SKM-1 treated with dmso at 0.1 percent for 144 hours (cell line): ENCODE data around the gene ANP32D.
"Not testable (repeated sequence)": the region's sequence is repeated elsewhere in the genome, so short reads cannot be mapped to it uniquely, and the experiment has no call there.

Experiments
- DNase-seq: peaks from one replicate; lab custom pipeline; 2025; ENCODE audit not compliant: unreplicated experiment; lab: John Stamatoyannopoulos, UW

Gene ANP32D

GRCh38 chr12:48500281-48500680, 27.9 kb downstream of the ANP32D start:
- not testable (repeated sequence) for DNase-seq

DNA sequence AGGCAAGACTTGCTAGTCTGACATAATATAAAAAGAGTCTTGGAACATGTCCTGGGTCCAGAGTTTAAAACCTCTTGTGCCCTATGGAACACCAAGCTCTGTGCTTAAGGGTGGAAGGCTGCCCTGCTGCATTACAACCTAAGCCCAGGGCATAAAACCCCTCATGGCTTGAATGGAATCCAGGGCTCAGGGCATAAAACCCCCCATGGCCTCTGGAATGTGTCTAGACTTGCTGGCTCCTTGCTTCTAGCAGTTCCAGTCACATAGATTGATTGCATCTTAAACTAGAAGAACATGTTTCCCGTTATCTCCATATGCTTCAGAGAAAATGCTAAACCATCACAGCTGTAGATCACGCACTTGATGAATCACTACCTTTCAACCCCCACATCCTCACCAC, 34.5 kb downstream of the ANP32D start:
- not testable (repeated sequence) for DNase-seq

- no peak for DNase-seq
These were observed 36.6 kb downstream of the ANP32D start for GRCh38 chr12:48508987-48509386.

DNA sequence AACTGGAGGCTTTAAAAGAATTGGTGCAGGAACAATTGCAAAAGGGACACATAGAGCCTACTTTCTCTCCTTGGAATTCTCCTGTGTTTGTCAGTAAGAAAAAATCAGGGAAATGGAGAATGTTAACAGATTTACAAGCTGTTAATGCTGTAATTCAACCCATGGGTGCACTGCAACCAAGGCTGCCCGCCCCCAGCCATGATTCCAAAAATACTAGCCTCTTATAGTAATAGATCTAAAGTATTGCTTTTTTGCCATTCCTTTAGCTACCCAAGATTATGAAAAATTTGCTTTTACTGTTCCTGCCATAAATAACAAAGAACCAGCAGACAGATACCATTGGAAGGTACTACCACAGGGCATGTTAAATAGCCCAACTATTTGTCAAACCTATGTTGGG, 37.8 kb downstream of the ANP32D start:
- no peak for DNase-seq

GRCh38 chr12:48512855-48513254, 40.5 kb downstream of the ANP32D start:
- DNase-seq = no peak

DNA sequence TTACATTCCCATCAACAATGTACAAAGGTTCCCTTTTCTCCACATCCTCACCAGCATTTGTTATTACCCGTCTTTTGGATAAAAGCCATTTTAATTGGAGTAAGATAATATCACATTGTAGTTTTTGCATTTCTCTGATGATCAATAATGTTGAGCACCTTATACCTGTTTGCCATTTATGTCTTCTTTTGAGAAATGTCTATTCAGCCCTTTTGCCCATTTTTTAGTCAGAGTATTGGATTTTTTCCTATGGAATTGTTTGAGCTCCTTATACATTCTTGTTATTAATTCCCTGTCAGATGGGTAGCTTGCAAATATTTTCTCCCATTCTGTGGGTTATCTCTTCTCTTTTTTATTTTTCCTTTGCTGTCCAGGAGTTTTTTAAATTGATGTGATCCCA, 42.4 kb downstream of the ANP32D start:
- no peak for DNase-seq

DNA sequence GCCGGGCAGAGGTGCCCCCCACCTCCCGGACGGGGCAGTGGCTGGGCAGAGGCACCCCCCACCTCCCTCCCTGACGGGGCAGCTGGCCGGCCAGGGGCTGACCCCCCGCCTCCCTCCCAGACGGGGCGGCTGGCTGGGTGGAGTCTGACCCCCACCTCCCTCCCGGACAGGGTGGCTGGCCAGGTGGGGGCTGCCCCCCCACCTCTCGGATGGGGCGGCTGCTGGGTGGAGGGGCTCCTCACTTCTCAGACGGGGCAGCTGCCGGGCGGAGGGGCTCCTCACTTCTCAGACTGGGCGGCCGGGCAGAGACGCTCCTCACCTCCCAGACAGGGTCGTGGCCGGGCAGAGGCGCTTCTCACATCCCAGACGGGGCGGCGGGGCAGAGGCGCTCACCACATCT, 48.0 kb downstream of the ANP32D start:
- not testable (repeated sequence) for DNase-seq
